B cell (primary cell): ENCODE data around the gene OR9A4. TPM values are rescaled to one million over a fixed set of nuclear protein-coding genes. Genes with fewer than 3 reads are reported as not detected.

Source experiments
- ATAC-seq: fragments of 200-7000 bp; cut with Tn5 transposase; one replicate; pipeline ENCODE4 v1.10.0; 2021; ENCODE audit warnings: low read depth, mild to moderate bottlenecking, moderate number of reproducible peaks, moderate library complexity
- CTCF ChIA-PET: fragments of 350-600 bp; sonication (Branson Sonifier 250); formaldehyde crosslinking; loops from one replicate; lab custom pipeline; 2021; ENCODE audit warnings: antibody characterized with exemption, inconsistent platforms; lab: Charles Lee
- POLR2A ChIA-PET: fragments of 350-600 bp; sonication (Branson Sonifier 250); formaldehyde crosslinking; loops from one replicate; lab custom pipeline; 2021; ENCODE audit warnings: antibody characterized with exemption; lab: Charles Lee
- DNase-seq: peaks from one replicate; pipeline ENCODE4 v3.0.0; 2013
- H2AFZ ChIP-seq: 2 replicates; pipeline ENCODE4 v1.6.1; 2012; ENCODE audit warnings: mild to moderate bottlenecking, low read depth, low read length; ENCODE audit not compliant: insufficient read depth, poor library complexity, severe bottlenecking
- H3K27ac ChIP-seq, 2 donors: 1 replicate in 1 of 2; 2 replicates in 1 of 2; pipeline ENCODE4 v1.5.1; 2012 to 2013; ENCODE audit warnings: low read length in 2 of 2, mild to moderate bottlenecking in 2 of 2, moderate library complexity in 1 of 2
- H3K27me3 ChIP-seq, 4 experiments: fragments of 200-600 bp in 1 of 4; sonication (generic) in 1 of 4; replicated peaks in 1 of 4; 1 replicate in 2 of 4; 2 replicates in 2 of 4; pipeline versions ENCODE4 v1.6.1 to v1.7.0; 2013 to 2016; ENCODE audit warnings: low read length in 3 of 4, mild to moderate bottlenecking in 2 of 4, mixed read lengths in 1 of 4, moderate library complexity in 1 of 4; ENCODE audit not compliant: insufficient read depth in 4 of 4, control insufficient read depth in 3 of 4; ENCODE audit errors: control extremely low read depth in 1 of 4
- H3K36me3 ChIP-seq, 2 experiments: replicated peaks in 1 of 2; 1 replicate in 1 of 2; 2 replicates in 1 of 2; pipeline versions ENCODE4 v1.6.1 to v1.7.1; 2013; ENCODE audit warnings: low read length in 1 of 2; ENCODE audit not compliant: insufficient read depth in 2 of 2, control insufficient read depth in 1 of 2; ENCODE audit errors: control extremely low read depth in 1 of 2, extremely low read depth in 1 of 2
- H3K4me1 ChIP-seq, 2 donors: fragments of 200-600 bp in 1 of 2; sonication (generic) in 1 of 2; 1 replicate in 1 of 2; 2 replicates in 1 of 2; pipeline versions ENCODE4 v1.5.1 to v1.6.1; 2013 to 2017; ENCODE audit warnings: low read length in 2 of 2; ENCODE audit not compliant: control insufficient read depth in 2 of 2, insufficient read depth in 2 of 2
- H3K4me2 ChIP-seq: replicated peaks from 2 replicates; pipeline ENCODE3; 2012; ENCODE audit warnings: mild to moderate bottlenecking, low read depth, low read length; ENCODE audit not compliant: poor library complexity, severe bottlenecking
- H3K4me3 ChIP-seq, 5 experiments: fragments of 200-600 bp in 1 of 5; sonication (generic) in 1 of 5; 1 replicate in 3 of 5; 2 replicates in 2 of 5; pipeline versions ENCODE4 v1.5.1 to v1.7.0; 2011 to 2016; ENCODE audit warnings: low read length in 4 of 5, mild to moderate bottlenecking in 4 of 5, low read depth in 2 of 5, control low read depth in 1 of 5, moderate library complexity in 1 of 5; ENCODE audit not compliant: insufficient read depth in 1 of 5; ENCODE audit errors: control extremely low read depth in 1 of 5, extremely low read depth in 1 of 5
- H3K79me2 ChIP-seq: fragments of 200-600 bp; sonication (generic); one replicate; pipeline ENCODE4 v1.6.0; 2016; ENCODE audit warnings: low read length; ENCODE audit not compliant: control insufficient read depth, insufficient read depth
- H3K9ac ChIP-seq: fragments of 200-600 bp; sonication (generic); 2 replicates; pipeline ENCODE4 v1.6.1; 2017; ENCODE audit warnings: mild to moderate bottlenecking, low read length, moderate library complexity
- H3K9me3 ChIP-seq, 3 donors: one replicate each; pipeline versions ENCODE4 v1.6.1 to v1.7.1; 2013; ENCODE audit warnings: low read length in 2 of 3; ENCODE audit not compliant: control insufficient read depth in 2 of 3, insufficient read depth in 1 of 3; ENCODE audit errors: control extremely low read depth in 1 of 3
- H4K20me1 ChIP-seq: 2 replicates; pipeline ENCODE4 v1.6.0; 2012; ENCODE audit warnings: mild to moderate bottlenecking, low read length; ENCODE audit not compliant: insufficient read depth, control insufficient read depth, poor library complexity, severe bottlenecking
- H3K27ac Mint-ChIP-seq: one replicate; pipeline ENCODE4 v1.8.0; 2021; ENCODE audit warnings: mixed read lengths
- H3K27me3 Mint-ChIP-seq: one replicate; pipeline ENCODE4 v1.8.0; 2021; ENCODE audit warnings: mixed read lengths
- H3K4me1 Mint-ChIP-seq: one replicate; pipeline ENCODE4 v1.8.0; 2021; ENCODE audit warnings: mixed read lengths
- H3K4me3 Mint-ChIP-seq: one replicate; pipeline ENCODE4 v1.8.0; 2021; ENCODE audit warnings: mixed read lengths
- H3K9me3 Mint-ChIP-seq: one replicate; pipeline ENCODE4 v1.8.0; 2022; ENCODE audit warnings: mixed read lengths; ENCODE audit not compliant: insufficient read depth
- EZH2 ChIP-seq: IDR thresholded peaks from 2 replicates; pipeline ENCODE4 v1.6.1; 2012; ENCODE audit warnings: borderline replicate concordance, low read depth, mild to moderate bottlenecking, moderate library complexity, low read length; ENCODE audit not compliant: insufficient read depth, poor library complexity, severe bottlenecking
- WGBS: methylation state at CpG from one replicate; pipeline ENCODE4 v1.1.5; 2013; ENCODE audit warnings: missing lambda C conversion rate; ENCODE audit not compliant: insufficient coverage; 5-methylcytosine and 5-hydroxymethylcytosine counted together
- intact Hi-C: fragments of 100-400 bp; cut with micrococcal nuclease; formaldehyde crosslinking; loops from one replicate; pipeline ENCODE4 v1.10.0; 2022
- polyA plus RNA-seq: library from polyadenylated mRNA; depleted of rRNA; stranded (reverse); fragments of >200 nt; gene quantifications from 2 replicates; pipeline ENCODE4 v1.2.3, GENCODE V29; 2012
- total RNA-seq, 2 donors: library from RNA; stranded (reverse); fragments of 120-200 nt in 1 of 2; gene quantifications; 1 replicate in 1 of 2; 2 replicates in 1 of 2; pipeline versions ENCODE4 v1.2.3 to v1.2.4, GENCODE V29; 2013 to 2022
- TF ChIP-seq, protein P1 (sequence below): fragments of 200-600 bp; IDR thresholded peaks from one replicate; pipeline ENCODE4 v1.8.0; 2022; ENCODE audit warnings: antibody characterized with exemption, mild to moderate bottlenecking

The OR9A4 gene
- total and polyA plus RNA-seq, 2 donors (not counting 1 experiment from before 2014, with no cell fraction given), result not detected

DNA sequence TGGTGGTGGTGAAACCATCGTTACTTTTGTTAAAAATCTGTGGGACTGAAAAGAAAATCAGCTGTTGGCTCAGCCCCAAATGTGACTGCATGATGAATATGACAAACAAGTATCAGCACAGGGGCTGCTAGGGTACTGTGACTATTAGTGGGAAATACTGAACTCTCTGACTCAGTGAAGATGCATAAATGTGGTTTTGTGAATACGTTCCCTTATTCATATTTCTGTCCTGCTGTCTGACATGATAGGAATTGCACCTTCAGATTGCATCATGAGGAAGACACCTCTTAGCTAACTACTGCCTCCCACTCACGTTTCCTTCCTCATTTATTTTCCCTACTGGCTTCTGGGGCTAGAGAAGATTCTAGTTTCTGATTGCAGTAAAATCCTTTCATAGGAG, 29.2 kb downstream of the OR9A4 start:
- no peak overlapping the region for H3K4me3 Mint-ChIP-seq
- no peak overlapping the region for H2AFZ ChIP-seq
- no peak overlapping the region for H3K27ac ChIP-seq
- no peaks in the 10 kb centered on the region for H4K20me1 ChIP-seq
- ChIA-PET CTCF (interaction anchor here (1.3 kb wide), 1 partner anchor 31 kb away, joined by 5 read pairs; no protein-coding TSS in a partner anchor), POLR2A (no interaction called here)
- DNase-seq (no peak), ATAC-seq (no peak)
- 0% methylated on average over 1 of the region's 3 CpGs for WGBS
- peaks cover 3% of the 10 kb centered on the region for H3K4me1 Mint-ChIP-seq
- no peaks in the 10 kb centered on the region for H3K9me3 ChIP-seq
- no peak overlapping the region for H3K9ac ChIP-seq
- no peaks in the 10 kb centered on the region for H3K79me2 ChIP-seq
- H3K4me3 ChIP-seq, result no peak overlapping the region
- no peak for TF ChIP-seq EZH2
- TF ChIP-seq, protein P1, sequence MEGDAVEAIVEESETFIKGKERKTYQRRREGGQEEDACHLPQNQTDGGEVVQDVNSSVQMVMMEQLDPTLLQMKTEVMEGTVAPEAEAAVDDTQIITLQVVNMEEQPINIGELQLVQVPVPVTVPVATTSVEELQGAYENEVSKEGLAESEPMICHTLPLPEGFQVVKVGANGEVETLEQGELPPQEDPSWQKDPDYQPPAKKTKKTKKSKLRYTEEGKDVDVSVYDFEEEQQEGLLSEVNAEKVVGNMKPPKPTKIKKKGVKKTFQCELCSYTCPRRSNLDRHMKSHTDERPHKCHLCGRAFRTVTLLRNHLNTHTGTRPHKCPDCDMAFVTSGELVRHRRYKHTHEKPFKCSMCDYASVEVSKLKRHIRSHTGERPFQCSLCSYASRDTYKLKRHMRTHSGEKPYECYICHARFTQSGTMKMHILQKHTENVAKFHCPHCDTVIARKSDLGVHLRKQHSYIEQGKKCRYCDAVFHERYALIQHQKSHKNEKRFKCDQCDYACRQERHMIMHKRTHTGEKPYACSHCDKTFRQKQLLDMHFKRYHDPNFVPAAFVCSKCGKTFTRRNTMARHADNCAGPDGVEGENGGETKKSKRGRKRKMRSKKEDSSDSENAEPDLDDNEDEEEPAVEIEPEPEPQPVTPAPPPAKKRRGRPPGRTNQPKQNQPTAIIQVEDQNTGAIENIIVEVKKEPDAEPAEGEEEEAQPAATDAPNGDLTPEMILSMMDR, result no peak
- no peak overlapping the region for H3K27ac Mint-ChIP-seq
- peaks cover 7% of the 10 kb centered on the region for H3K9me3 Mint-ChIP-seq
- H3K27me3 Mint-ChIP-seq, result no peaks in the 10 kb centered on the region
- no peaks in the 10 kb centered on the region for H3K27me3 ChIP-seq
- no peak overlapping the region for H3K4me2 ChIP-seq
- no peaks in the 10 kb centered on the region for H3K36me3 ChIP-seq
- H3K4me1 ChIP-seq, result no peaks in the 10 kb centered on the region
- intact Hi-C loops, result no loop called here

DNA sequence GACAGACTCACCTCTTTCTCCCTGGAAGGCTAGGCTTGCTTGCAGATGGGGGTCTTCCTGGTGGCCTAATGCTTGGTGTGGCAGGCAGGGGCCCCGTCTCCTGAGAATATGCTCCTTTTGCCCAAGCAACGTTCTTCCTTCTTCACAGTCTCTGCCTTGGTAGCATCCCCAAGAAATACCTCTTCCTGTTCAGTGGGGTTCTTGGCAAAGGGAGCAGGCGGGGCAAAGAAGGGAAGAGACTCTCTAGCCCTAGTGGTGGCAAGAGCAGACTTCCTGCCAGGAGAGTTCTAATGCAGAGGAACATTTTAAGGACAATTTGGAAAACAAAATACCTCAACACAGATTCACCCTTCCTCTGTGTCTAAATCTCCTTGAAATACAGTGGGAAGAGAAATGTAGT, 30.6 kb downstream of the OR9A4 start, which contains the start of gene CLEC5A:
Gene CLEC5A (minus strand): TSS at position 179 of the 400 bp plus-strand sequence. CDS start 682 bp downstream, outside the sequence.
- no peaks in the 10 kb centered on the region for H3K27me3 ChIP-seq
- WGBS, result no CpG with 5 or more reads among the region's 3 CpGs
- no peaks in the 10 kb centered on the region for H3K79me2 ChIP-seq
- no peak within 1 kb of the TSS for H3K4me2 ChIP-seq
- H3K4me3 ChIP-seq, result peak within 1 kb of the TSS in 1 of 5 experiments; percentile 19
- DNase-seq (no peak), ATAC-seq (no peak)
- Mint-ChIP-seq H3K27me3 (no peaks in the 10 kb centered on the region), H3K27ac (no peak within 1 kb of the TSS), H3K4me1 (peaks cover 3% of the 10 kb centered on the region), H3K9me3 (no peaks in the 10 kb centered on the region), H3K4me3 (no peak within 1 kb of the TSS)
- no peak for TF ChIP-seq EZH2
- TF ChIP-seq, protein P1, result no peak
- intact Hi-C loops, result no loop called here
- POLR2A ChIA-PET, result no interaction called here
- no peaks in the 10 kb centered on the region for H3K36me3 ChIP-seq
- H3K4me1 ChIP-seq, result no peaks in the 10 kb centered on the region
- no peaks in the 10 kb centered on the region for H4K20me1 ChIP-seq
- H3K9me3 ChIP-seq, result no peaks in the 10 kb centered on the region
- CTCF ChIA-PET, result no interaction called here
- H3K9ac ChIP-seq, result no peak within 1 kb of the TSS
- no peak within 1 kb of the TSS for H3K27ac ChIP-seq
- H2AFZ ChIP-seq, result no peak within 1 kb of the TSS
